Transverse colon (tissue), 4 donors: ENCODE results near the gene PROZ. TPM values are rescaled to one million over a fixed set of nuclear protein-coding genes. Genes with fewer than 3 reads are reported as not detected.

Experiments
- DNase-seq: peaks from one replicate; pipeline ENCODE4 v3.0.0-alpha.2; 2019
- H3K27ac ChIP-seq, 4 donors: fragments of 200-600 bp; sonication (generic); 2 replicates each; pipeline ENCODE4 v1.5.1; 2016 to 2018; ENCODE audit warnings: inconsistent platforms in 4 of 4
- H3K27me3 ChIP-seq: fragments of 200-600 bp; sonication (generic); 2 replicates; pipeline ENCODE4 v1.5.1; 2017; ENCODE audit warnings: inconsistent platforms
- H3K36me3 ChIP-seq, 4 donors: fragments of 200-600 bp; sonication (generic); 2 replicates each; pipeline ENCODE4 v1.5.1; 2017 to 2019; ENCODE audit warnings: inconsistent platforms in 4 of 4
- H3K4me1 ChIP-seq, 4 donors: fragments of 200-600 bp; sonication (generic); 2 replicates each; pipeline ENCODE4 v1.5.1; 2017 to 2020; ENCODE audit warnings: inconsistent platforms in 4 of 4
- H3K4me3 ChIP-seq, 4 donors: fragments of 200-600 bp; sonication (generic); 1 replicate in 1 of 4; 2 replicates in 3 of 4; pipeline versions ENCODE4 v1.5.1 to v1.6.1; 2017 to 2019; ENCODE audit warnings: inconsistent platforms in 4 of 4
- H3K9me3 ChIP-seq, 2 donors: fragments of 200-600 bp; sonication (generic); 2 replicates each; pipeline ENCODE4 v1.5.1; 2017 to 2019; ENCODE audit warnings: inconsistent platforms in 2 of 2
- EP300 ChIP-seq: sonication (generic); formaldehyde crosslinking; IDR thresholded peaks from one replicate; pipeline ENCODE4 v1.6.1; 2017; ENCODE audit warnings: antibody characterized with exemption, low read depth
- POLR2A ChIP-seq: fragments of 450-650 bp; IDR thresholded peaks from one replicate; pipeline ENCODE4 v1.6.1; 2016; ENCODE audit warnings: antibody characterized with exemption, mild to moderate bottlenecking, moderate library complexity
- POLR2AphosphoS5 ChIP-seq, 3 donors: sonication (generic); formaldehyde crosslinking; IDR thresholded peaks; one replicate each; pipeline ENCODE4 v1.6.1; 2016; ENCODE audit warnings: antibody characterized with exemption in 3 of 3
- WGBS, 2 donors: methylation state at CpG; one replicate each; pipeline ENCODE4 v1.1.5; 2018; ENCODE audit warnings: low coverage in 1 of 2; 5-methylcytosine and 5-hydroxymethylcytosine counted together
- in situ Hi-C, 4 donors: fragments of 200-750 bp; cut with MboI; loops; one replicate each; pipeline versions ENCODE4 v1.15.0 to v1.15.1; 2017; ENCODE audit warnings: low sequenced_read_pairs in 3 of 4, low pct_ligation_motif_present in 1 of 4, low pct_unique_long_range_greater_than_20kb in 1 of 4
- intact Hi-C: fragments of 100-400 bp; cut with DNase I; formaldehyde crosslinking; loops from one replicate; pipeline ENCODE4 v1.15.1; 2023; ENCODE audit warnings: low total_unique reads
- total RNA-seq, 4 donors: library from RNA; depleted of rRNA; stranded (reverse); fragments of >200 nt; gene quantifications; one replicate each; pipeline ENCODE4 v1.1.0, GENCODE V29; 2016
- TF ChIP-seq, protein P1 (sequence below), 5 experiments: fragments of 200-600 bp in 3 of 5; fragments of 450-650 bp in 2 of 5; sonication (generic) in 3 of 5; IDR thresholded peaks; 1 replicate in 2 of 5; 2 replicates in 3 of 5; pipeline ENCODE4 v1.5.1; 2016 to 2017; ENCODE audit warnings: antibody characterized with exemption in 5 of 5, inconsistent platforms in 3 of 5, mild to moderate bottlenecking in 2 of 5, moderate library complexity in 1 of 5

Gene PROZ
- total RNA-seq, 4 donors from 2014 or later, result not detected

DNA sequence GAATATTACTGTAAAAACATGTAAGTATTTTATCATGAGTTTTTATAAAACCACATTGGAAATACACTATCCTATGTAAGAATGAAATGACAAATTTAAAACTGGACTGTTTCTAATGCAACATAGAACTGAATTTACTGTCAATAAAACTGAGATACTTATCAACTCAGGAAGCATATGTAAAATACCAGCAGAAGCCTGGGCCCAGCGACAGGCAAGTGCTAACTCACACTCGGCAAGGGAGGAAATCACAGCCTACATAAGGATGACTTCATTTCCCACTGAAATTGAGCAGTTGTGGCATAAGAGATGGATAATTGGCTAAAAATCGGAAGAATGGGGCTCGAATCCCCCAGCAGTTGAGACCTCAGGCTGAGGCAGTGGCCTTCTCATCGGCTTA, 12.1 kb downstream of the PROZ start:
- Histone ChIP-seq H3K4me1 (peaks cover 0 to 17% (median 8%) of the 10 kb centered on the region in 4 donors), H3K27me3 (no peaks in the 10 kb centered on the region), H3K9me3 (no peaks in the 10 kb centered on the region), H3K36me3 (no peaks in the 10 kb centered on the region), H3K27ac (no peak overlapping the region), H3K4me3 (no peak overlapping the region)
- DNase-seq, result no peak
- 33 to 46% methylated on average over 4 to 5 of the region's 5 CpGs for WGBS, 2 donors
- intact Hi-C loops, result no loop called here
- in situ Hi-C loops, result no loop called here
- TF ChIP-seq, protein P1, sequence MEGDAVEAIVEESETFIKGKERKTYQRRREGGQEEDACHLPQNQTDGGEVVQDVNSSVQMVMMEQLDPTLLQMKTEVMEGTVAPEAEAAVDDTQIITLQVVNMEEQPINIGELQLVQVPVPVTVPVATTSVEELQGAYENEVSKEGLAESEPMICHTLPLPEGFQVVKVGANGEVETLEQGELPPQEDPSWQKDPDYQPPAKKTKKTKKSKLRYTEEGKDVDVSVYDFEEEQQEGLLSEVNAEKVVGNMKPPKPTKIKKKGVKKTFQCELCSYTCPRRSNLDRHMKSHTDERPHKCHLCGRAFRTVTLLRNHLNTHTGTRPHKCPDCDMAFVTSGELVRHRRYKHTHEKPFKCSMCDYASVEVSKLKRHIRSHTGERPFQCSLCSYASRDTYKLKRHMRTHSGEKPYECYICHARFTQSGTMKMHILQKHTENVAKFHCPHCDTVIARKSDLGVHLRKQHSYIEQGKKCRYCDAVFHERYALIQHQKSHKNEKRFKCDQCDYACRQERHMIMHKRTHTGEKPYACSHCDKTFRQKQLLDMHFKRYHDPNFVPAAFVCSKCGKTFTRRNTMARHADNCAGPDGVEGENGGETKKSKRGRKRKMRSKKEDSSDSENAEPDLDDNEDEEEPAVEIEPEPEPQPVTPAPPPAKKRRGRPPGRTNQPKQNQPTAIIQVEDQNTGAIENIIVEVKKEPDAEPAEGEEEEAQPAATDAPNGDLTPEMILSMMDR (IDR thresholded peaks at IDR 0.05), result no peak
- no peak for TF ChIP-seq EP300
- no peak for TF ChIP-seq POLR2AphosphoS5 (IDR thresholded peaks at IDR 0.05)
- TF ChIP-seq POLR2A, result no peak

DNA sequence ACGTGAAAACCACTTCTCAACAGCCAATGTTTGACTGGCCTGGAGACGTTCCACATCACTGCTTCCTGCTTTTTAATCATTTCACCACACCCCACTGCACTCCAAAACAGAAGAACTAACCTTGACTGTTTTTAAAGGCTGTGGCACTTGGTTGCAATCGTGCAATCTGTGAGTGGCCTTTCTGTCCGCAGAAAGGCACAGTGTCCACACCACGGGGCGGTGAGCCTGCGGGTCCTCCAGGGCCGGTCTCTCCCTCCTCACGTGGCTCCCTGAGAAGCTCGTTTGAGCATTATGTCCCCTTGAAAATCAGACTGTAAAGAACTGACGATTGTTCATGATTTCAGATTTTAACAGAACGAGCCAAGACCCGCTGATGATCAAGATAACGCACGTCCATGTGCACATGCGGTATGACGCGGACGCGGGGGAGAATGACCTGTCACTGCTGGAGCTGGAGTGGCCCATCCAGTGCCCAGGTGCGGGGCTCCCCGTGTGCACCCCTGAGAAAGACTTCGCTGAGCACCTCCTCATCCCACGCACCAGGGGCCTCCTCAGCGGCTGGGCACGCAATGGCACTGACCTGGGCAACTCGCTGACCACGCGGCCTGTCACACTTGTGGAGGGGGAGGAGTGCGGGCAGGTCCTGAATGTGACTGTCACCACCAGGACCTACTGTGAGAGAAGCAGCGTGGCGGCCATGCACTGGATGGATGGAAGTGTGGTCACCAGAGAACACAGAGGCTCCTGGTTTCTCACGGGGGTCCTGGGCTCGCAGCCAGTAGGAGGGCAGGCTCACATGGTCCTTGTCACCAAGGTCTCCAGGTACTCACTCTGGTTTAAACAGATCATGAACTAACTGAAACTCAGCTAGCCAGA, 13.0 kb downstream of the PROZ start:
- DNase-seq, result no peak
- no peak overlapping the region for H3K4me3 ChIP-seq
- intact Hi-C loops (no loop called here), in situ Hi-C loops (no loop called here)
- no peaks in the 10 kb centered on the region for H3K27me3 ChIP-seq
- TF ChIP-seq EP300 (no peak), POLR2A (no peak), POLR2AphosphoS5 (IDR thresholded peaks at IDR 0.05) (no peak)
- TF ChIP-seq, protein P1 (IDR thresholded peaks at IDR 0.05), result no peak
- no peaks in the 10 kb centered on the region for H3K36me3 ChIP-seq
- H3K27ac ChIP-seq, result no peak overlapping the region
- peaks cover 0 to 16% (median 7%) of the 10 kb centered on the region in 4 donors for H3K4me1 ChIP-seq
- 87 to 90% methylated on average over 7 to 34 of the region's 34 CpGs for WGBS, 2 donors
- no peaks in the 10 kb centered on the region for H3K9me3 ChIP-seq

DNA sequence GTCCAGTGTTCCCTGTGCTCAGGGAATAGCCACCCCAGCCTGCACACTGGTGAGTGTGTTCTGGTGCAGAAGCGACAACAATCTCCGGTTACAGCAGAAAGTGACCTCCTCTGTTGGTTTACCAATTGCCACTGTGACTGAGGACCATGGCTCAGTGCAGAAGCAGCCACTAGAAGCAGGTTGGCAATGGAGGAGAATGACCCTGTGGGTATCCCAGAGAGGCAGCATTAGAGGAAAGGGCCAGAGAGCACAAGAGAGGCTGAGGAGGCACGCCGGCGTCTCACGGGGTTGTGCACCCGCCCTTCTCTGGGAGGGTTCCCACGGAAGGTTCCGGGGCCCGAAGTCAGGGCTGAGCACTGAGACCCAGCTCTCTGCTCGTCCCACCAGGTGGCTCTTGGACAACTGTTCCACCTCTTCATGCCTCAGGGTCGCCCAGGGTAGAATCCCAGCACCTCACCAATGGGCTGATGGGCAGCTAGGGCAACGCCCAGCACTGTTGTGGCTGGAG, 14.0 kb downstream of the PROZ start:
- Histone ChIP-seq H3K27me3 (no peaks in the 10 kb centered on the region), H3K4me3 (no peak overlapping the region), H3K36me3 (no peaks in the 10 kb centered on the region), H3K9me3 (no peaks in the 10 kb centered on the region), H3K4me1 (peaks cover 0 to 21% (median 8%) of the 10 kb centered on the region in 4 donors), H3K27ac (no peak overlapping the region)
- DNase-seq, result no peak
- TF ChIP-seq, protein P1 (IDR thresholded peaks at IDR 0.05), result no peak
- no peak for TF ChIP-seq POLR2A
- TF ChIP-seq EP300, result no peak
- no peak for TF ChIP-seq POLR2AphosphoS5 (IDR thresholded peaks at IDR 0.05)
- intact Hi-C loops (no loop called here), in situ Hi-C loops (no loop called here)
- 86 to 99% methylated on average over 2 to 12 of the region's 13 CpGs for WGBS, 2 donors

DNA sequence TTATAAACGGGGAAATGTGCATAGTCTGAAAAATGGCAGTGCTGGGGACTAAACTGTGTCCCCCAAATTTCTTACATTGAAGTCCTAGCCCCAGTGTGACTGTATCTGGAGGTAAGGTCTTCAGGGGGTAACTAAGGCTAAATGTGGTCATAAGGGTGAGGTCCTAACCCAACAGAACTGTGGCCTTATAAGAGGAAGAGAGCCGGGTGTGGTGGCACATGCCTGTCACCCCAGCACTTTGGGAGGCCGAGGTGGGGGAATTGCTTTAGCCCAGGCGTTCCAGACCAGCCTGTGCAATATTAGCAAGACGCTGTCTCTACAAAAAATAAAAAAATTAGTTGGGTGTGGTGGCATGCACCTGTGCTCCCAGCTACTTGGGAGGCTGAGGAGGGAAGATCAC, 17.8 kb downstream of the PROZ start:
- intact Hi-C loops, result no loop called here

More for the DNA sequence above, 17.8 kb downstream of the PROZ start:
- H3K27ac ChIP-seq, result no peak overlapping the region
- no peaks in the 10 kb centered on the region for H3K27me3 ChIP-seq
- H3K36me3 ChIP-seq, result peaks cover 0 to 34% (median 12%) of the 10 kb centered on the region in 4 donors
- no peak overlapping the region for H3K4me3 ChIP-seq
- no peaks in the 10 kb centered on the region for H3K9me3 ChIP-seq
- TF ChIP-seq, protein P1 (IDR thresholded peaks at IDR 0.05), result no peak
- TF ChIP-seq POLR2AphosphoS5 (IDR thresholded peaks at IDR 0.05), result no peak
- TF ChIP-seq POLR2A, result no peak
- no peak for TF ChIP-seq EP300
- 52 to 80% methylated on average over 2 to 5 of the region's 5 CpGs for WGBS, 2 donors
- peak; percentile 35 for DNase-seq
- H3K4me1 ChIP-seq, result peaks cover 0 to 10% (median 5%) of the 10 kb centered on the region in 4 donors
- in situ Hi-C loops, result no loop called here
